Fibroblast of skin of left biceps (primary cell): ENCODE data around the gene KCNS3.
"Not testable (repeated sequence)": the region's sequence is repeated elsewhere in the genome, so short reads cannot be mapped to it uniquely, and the experiment has no call there.

Experiments
- DNase-seq, 2 experiments: peaks; one replicate each; pipeline ENCODE4 v3.0.0-alpha.2; 2013; ENCODE audit warnings: low read depth in 2 of 2

Gene KCNS3

DNA sequence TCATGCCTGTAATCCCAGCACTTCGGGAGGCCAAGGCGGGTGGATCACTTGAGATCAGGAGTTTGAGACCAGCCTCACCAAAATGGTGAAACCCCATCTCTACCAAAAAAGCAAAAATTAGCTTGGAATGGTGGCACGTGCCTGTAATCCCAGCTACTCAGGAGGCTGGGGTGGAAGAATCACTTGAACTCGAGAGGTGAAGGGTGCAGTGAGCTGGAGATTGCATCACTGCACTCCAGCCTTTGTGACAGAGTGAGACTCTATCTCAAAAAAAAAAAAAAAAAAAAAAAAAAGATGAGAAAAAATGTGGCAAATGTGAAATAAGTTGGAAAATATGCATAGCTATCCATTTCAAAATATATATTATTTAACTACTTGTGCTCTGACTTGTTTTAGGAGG is 65.0 kb downstream of the KCNS3 start:
- DNase-seq: no peak

DNA sequence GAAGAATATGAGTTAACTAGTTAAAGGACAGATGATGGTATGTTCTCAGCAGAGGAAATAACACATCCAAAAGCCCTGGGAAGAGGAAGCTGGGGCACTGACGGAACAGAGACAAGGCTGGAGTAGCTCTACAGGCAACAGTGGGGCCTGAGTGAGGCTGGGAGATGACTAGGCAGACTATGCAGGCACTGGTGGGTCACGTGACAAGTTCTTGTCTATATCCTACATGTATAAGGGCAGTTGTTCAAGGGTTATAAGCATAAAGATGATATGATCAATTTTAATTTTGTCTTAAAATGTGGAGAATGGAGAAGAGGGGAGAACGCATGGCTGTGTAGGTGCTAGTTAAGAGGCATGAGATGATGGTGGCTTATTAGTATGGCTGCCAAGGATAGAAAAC is 68.6 kb downstream of the KCNS3 start:
- no peak for DNase-seq

DNA sequence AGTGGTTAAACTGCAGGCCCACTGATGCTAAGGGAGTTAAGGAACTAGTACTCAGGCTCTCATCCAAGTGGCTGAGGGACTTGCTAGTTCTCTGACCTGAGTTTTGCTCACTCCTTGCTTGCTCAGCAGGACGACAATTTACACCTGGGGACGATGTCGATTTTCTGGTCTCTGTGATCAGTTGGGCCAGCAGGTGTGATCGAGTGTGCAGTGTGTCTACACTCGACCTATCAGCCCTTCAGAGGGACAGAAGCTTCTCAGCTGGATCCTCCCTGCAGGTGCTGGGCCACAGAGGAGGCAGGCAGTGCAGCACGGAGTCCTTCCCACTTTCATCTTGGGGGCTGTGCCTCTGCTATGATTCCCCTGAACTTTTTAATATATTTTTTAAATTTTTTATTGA is 71.5 kb downstream of the KCNS3 start:
- DNase-seq: no peak

DNA sequence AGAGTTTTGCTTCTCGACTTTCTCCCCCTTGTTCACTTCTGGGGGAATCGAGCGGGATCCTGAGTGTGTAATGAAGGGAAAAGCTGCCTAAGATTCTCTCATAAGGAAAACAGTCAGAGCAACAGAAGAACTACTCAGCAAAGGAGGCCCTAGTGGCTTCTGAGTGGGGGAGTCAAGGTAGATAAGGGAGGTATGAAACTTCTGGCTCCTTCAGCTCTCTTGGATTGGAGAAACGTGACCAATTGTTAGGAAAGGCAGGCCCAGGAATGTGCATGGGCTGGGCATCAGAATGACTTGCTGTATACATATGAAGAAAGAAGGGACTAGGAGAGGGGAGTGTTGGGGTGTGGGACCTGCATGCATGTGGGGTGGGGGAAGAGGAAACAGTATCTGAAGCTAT is 73.1 kb downstream of the KCNS3 start:
- no peak for DNase-seq

DNA sequence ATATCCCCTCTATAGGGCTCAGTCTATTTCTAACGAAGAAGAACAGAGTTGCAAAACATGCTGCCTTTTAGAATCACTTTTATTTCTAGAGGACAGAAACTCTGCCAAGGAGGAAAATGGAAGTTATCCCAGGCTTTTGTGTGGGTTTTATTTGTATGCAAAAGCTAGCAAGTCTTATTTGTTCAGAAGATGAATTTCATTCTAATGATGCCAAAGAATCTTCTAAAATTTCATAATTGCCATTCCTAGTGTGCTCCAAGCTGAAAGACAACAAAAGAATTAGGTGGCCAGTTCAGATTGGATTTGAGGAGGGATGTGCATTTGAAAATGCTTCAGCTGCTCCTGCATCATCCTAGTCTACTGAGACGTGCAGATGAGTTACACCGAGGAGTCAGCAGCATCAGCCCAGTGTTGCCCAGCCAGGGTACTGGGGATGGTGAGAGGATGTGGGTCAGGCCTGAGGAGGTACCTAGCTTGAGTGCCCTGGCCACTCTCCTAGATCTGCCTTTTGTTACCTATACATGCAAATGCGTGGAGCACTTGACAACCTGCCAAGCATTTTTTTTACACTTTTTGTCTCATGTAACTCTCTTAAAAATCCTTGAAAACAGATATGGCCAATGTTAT is 80.1 kb downstream of the KCNS3 start:
- no peak for DNase-seq

DNA sequence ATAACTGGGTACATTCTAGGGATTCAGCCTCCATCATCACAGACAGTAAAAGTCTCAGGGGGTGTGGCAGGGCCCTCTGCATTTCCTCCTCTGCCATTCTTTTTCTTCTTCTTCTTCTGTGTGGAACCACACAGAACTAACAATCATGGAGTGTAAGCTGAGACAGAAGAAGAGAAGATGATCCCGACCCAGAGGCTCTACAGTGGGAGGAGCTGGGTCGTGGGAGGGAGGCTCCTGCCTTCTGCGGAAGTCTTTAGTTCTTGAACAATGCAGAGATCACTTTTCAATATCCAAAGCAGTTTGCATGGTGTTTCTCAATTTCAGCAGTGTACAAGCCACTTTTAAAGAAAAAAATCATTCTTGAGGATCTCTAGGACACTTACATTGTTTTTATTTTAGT is 80.9 kb downstream of the KCNS3 start:
- no peak for DNase-seq

DNA sequence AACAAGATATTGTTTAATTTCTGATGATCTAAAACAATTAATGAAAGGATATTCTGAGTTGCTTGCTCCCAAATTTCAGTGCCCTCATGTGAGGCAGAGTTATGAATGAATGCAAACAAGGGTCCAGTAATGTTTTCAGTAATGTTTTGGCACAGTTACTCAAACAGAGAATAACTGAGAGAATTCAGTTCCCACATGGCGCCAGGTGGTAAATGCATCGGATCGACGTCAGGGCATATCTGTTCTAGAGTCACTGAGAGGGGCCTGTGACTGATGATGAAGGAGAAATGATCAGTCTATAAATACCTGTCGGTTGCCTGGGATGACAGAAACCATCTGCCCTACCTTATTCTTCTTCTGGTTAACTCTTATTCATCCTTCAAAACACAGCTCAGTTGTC is 81.4 kb downstream of the KCNS3 start:
- no peak for DNase-seq

DNA sequence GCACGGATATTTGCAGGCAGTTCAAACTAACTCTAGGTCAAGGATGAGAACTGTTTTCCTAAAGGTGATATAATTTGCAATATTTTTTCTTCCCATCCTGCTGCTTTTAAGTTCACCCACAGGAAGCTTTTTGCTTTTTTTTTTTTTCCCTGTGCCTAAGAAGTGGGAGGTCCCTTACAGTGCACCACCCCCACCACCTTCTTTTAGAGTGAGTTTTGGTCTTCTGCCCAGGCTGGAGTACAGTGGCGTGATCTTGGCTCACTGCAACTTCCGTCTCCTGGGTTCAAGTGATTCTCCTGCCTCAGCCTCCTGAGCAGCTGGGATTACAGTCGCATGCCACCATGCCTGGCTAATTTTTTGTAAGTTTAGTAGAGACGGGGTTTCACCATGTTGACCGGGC is 82.5 kb downstream of the KCNS3 start:
- no peak for DNase-seq

DNA sequence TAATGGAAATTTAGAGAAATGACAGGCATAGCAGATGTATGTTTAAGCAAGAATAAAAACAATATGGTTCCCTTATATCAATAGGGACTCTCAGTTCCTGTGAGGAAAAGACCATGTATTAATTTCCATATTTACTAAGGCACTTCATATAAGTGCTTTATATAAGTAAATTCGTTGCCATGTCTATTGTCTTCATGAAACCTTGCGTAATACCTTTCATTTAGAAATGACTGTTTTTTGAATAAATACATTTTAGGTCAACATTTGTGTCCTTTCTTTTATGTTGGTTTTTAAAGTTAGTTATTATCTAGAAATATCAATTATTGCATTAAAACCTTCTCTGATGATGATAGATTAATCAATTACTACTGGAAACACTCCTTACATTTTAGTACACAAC is 83.3 kb downstream of the KCNS3 start:
- DNase-seq: no peak

DNA sequence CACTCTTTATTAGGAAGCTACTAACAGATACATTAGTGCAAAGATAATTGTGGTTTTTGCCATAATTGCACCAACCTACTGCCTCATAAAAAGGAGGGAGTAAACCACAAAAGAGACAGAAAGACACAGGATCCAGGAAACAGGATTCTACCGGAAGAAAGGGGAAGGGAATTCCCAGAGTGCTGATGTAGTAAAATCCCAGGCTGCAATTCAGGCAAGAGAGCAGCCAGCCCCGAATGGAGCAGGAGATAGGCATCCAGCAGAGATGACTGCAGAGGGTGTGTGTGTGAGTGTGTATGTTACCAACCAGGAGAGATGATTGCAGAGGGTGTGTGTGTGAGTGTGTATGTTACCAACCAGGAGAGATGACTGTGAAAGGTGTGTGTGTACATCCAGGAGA is 84.4 kb downstream of the KCNS3 start:
- no peak for DNase-seq

DNA sequence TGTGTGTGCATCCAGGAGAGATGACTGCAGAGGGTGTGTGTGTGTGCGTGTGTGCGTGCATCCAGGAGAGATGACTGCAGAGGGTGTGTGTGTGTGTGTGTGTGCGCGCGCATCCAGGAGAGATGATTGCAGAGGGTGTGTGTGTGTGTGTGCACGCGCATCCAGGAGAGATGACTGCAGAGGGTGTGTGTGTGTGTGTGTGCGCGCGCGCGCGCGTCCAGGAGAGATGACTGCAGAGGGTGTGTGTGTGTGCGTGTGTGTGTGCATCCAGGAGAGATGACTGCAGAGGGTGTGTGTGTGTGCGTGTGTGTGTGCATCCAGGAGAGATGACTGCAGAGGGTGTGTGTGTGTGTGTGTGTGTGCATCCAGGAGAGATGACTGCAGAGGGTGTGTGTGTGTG is 85.1 kb downstream of the KCNS3 start:
- not testable (repeated sequence) for DNase-seq

DNA sequence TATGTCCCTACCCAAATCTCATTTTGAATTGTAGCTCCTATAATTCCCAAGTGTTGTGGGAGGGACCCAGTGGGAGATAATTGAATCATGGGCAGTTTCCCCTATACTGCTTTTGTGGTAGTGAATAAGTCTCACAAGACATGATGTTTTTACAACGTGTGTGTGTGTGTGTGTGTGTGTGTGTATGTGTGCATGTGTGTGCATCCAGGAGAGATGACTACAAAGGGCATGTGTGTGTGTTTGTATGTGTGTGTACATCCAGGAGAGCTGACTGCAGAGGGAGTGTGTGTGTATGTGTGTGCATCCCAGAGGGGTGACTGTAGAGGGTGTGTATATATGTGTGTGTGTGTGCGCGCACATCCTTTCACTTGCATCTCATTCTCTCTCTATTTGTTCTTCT is 86.7 kb downstream of the KCNS3 start:
- no peak for DNase-seq

DNA sequence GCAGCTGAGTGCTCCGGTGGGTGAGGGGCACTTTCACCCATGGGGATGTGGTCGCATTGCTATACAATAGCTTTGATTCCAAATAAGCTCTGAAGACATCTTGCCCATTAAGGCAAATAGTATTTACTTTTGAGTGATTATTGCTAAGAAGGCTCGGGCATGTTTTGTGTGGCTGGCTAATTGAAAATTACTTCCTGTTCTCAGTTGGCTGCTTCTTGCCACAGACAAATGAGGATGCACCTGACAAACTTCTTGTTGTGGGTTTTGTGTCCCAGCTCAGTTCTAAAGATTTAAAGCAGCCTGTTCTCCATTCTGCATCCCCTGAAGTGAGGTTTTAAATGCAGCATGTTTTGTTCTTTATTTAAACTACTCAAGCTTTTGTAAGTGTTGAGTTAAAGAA is 88.3 kb downstream of the KCNS3 start:
- no peak for DNase-seq

DNA sequence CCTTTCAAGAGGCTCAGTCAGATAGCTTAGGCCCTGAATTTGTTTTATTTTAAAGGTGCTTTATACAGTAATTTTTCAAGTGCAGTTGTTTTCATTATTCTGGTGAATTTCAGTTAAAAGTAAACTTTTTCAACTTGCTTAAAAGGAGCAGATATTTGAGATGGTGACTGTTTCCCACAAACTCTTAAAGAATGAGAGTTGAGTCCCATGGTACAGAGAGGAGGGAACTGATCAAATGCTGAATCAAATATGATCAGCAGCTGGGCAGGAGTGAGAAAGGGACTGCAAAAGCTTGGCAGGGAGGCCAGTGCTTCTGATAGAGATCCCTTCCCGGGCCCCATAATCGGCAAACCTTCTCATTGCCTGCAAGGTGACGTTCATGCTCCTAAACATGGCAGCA is 91.2 kb downstream of the KCNS3 start:
- DNase-seq: no peak

DNA sequence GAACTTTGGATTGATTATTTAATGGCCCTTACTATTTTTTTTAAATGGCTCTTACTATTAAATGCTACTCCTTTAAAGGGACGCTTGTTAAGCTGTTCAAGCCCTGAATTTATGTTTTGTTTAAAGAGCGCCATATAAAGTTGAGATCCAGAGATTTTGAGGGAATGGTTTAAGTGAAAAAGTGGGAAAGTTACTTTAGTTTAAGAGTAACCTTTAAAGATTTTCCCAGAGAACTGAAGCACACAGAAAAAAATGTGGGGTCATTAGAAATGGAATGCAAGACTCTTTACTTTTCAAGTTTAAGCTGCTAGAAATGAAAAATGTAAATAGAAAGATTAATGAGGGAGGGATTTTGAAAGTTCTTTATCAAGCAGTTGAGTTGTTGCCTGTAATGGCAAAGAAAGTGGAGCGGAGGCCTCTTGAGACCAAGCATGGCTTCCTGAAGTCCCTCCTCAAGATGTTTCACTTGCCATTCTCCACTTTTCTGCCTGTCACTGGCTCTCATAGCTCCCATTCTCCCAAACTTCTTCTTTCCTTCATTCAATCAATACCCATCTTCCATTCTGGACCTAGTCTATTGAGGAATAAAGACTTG is 93.2 kb downstream of the KCNS3 start:
- DNase-seq: no peak

DNA sequence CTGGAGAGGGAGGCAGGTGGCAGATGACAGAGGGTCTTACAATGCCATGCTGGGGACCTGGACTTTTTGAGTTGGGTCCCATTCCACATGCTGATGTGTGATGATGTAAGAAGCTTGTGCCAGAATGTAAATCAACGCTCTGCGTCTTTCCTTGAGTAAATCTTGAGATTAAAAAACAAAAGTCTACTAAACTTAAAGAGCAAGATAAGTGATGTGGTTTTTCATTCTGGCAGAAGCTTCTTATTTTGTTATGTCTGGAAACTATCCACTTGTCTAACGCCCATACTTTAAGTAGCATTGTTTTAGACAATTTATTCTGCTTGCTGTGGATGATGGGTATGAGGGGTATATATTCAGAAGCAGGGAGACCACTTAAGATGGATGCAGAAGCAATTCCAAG is 94.5 kb downstream of the KCNS3 start:
- no peak for DNase-seq

DNA sequence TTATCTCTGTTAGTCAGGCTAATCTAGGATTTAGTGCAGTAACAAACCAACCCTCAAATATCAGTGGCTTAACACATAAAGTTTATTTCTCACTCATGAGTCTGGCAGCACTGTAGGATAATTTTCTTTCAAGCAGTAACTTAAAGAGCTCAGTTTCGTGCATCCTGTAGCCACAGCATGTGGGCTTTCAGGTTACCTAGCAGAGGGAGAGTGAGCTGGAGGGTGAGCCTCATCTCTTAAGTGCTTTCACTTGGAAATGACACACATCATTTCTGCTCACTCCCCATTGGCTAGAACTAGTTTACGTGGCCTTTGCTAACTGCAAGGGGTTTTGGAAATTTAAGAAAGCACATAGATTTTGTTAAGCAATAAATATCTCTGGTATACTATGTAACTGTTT is 96.9 kb downstream of the KCNS3 start:
- no peak for DNase-seq

DNA sequence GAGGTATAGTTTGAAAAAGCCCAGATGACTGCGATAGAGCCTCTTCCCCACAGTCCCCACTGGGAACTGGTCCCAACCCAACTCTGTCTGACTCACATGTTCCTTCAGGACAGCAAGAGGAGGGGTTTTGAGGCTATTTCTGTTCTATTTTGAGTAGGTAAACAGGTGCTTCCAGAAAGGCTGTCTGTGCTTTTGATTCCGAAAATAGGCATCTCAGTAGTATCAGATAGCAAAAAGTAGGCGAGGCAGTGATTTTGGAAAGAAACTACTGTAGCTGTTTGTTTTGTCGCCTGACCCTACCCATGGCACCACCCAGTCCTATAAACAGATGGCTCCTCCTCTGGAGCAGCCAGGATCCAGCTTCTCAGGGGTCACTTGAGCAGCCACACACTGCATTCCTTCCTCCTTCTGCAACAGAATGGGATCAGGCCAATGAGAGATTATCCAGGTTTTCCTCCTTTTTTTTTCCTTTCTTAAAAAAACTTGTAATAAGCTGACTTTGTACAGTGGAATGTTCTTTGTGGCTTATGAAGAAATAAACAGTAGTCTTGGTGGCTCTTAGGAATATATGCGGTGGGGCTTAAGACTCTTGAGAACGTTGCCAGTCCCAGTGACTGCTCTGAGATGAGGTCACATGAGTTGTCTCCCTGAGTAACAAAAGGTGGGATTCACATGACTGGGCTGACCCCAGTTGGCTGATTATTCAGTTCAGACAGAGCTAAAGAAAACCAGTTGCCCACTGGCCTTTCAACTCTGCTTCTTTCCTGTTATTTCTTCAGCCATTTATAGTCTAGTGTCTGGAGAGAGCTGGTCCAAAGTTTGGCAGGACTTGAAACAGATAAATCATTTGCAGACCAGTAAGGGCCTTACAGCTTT is 98.6 kb downstream of the KCNS3 start:
- DNase-seq: peak; percentile 90 to 91

DNA sequence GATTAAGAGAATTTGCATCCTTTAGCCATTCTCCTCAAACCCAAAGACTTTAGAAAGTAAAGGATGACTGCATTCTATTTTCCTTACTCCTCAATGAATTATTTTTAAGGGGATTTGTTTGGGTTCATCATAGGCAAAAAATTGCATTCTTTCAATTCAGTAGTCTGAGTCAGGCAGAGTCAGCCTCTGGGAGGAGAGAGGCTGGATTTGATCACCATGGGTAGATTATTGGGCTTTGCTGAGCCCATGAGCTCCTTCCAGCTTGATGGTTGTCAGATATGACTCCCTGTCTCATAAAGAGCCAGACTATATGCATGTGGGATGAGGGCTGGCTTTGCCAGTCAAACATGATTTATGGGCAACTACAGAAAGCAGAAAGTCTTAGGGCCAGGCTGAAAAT is 101.2 kb downstream of the KCNS3 start:
- DNase-seq: peak; percentile 37 to 39

DNA sequence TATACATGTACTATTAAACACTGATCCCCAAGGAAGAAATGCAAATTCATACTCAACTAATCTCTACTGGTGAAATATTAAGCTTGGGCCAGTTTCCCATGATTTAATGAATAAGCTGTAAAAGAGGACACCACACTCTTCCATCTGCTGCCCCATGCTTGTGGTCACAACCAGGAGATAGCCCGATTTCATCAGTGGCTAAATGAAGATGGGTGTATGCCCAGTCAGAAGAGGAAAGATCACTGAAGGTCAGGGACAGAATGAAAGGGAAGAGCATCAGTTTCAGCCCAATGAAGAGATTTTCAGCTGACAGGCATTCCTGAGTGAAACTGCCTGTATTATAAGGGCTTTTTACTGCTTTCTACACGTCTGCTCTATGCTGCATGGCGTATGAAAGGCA is 103.5 kb downstream of the KCNS3 start:
- no peak for DNase-seq
